GM23338 (cell line): Measurements from ENCODE around the gene PCSK1N. TPM values are rescaled to one million over a fixed set of nuclear protein-coding genes. Genes with fewer than 3 reads are reported as not detected.

Experiments used
- ATAC-seq: fragments of 200-7000 bp; cut with Tn5 transposase; 3 replicates; pipeline ENCODE4 v1.9.1; 2020
- DNase-seq: peaks from one replicate; pipeline ENCODE4 v3.0.0-alpha.2; 2015; ENCODE audit warnings: low spot score
- H2AFZ ChIP-seq: fragments of 200-600 bp; sonication (generic); 2 replicates; pipeline ENCODE4 v1.8.0; 2016; ENCODE audit warnings: antibody characterized with exemption, mild to moderate bottlenecking, moderate library complexity
- H3F3A ChIP-seq: fragments of 200-600 bp; sonication (generic); replicated peaks from 2 replicates; pipeline ENCODE4 v1.8.0; 2017; ENCODE audit warnings: antibody characterized with exemption, mixed run types, low read depth
- H3K27ac ChIP-seq: fragments of 200-600 bp; sonication (generic); 2 replicates; pipeline ENCODE4 v1.6.1; 2016; ENCODE audit warnings: low read depth
- H3K27me3 ChIP-seq: fragments of 200-600 bp; sonication (generic); 2 replicates; pipeline ENCODE4 v1.8.0; 2016; ENCODE audit warnings: mild to moderate bottlenecking, mixed run types, moderate library complexity; ENCODE audit not compliant: insufficient read depth
- H3K36me3 ChIP-seq: fragments of 200-600 bp; sonication (generic); 2 replicates; pipeline ENCODE4 v1.8.0; 2016; ENCODE audit warnings: mild to moderate bottlenecking; ENCODE audit not compliant: insufficient read depth
- H3K4me1 ChIP-seq: fragments of 200-600 bp; sonication (generic); 2 replicates; pipeline ENCODE4 v1.8.0; 2016; ENCODE audit warnings: mild to moderate bottlenecking, moderate library complexity; ENCODE audit not compliant: insufficient read depth
- H3K4me2 ChIP-seq: fragments of 200-600 bp; sonication (generic); 2 replicates; pipeline ENCODE4 v1.7.1; 2017; ENCODE audit warnings: mixed run types
- H3K4me3 ChIP-seq: fragments of 200-600 bp; sonication (generic); 2 replicates; pipeline ENCODE4 v1.6.1; 2016; ENCODE audit warnings: mixed run types
- H3K79me2 ChIP-seq: fragments of 200-600 bp; sonication (generic); replicated peaks from 2 replicates; pipeline ENCODE4 v1.8.0; 2017; ENCODE audit warnings: mild to moderate bottlenecking; ENCODE audit not compliant: insufficient read depth
- H3K9me2 ChIP-seq: fragments of 200-600 bp; sonication (generic); 2 replicates; pipeline ENCODE4 v1.8.0; 2017; ENCODE audit not compliant: insufficient read depth
- H4K20me1 ChIP-seq: fragments of 200-600 bp; sonication (generic); replicated peaks from 2 replicates; pipeline ENCODE4 v1.8.0; 2017; ENCODE audit warnings: mild to moderate bottlenecking; ENCODE audit not compliant: insufficient read depth
- H3K27ac Mint-ChIP-seq: 2 replicates; pipeline ENCODE4 v1.8.0; 2020; ENCODE audit warnings: inconsistent platforms, mild to moderate bottlenecking, moderate library complexity, mixed read lengths
- H3K27me3 Mint-ChIP-seq: 3 replicates; pipeline ENCODE4 v1.8.0; 2022; ENCODE audit warnings: low read depth, mild to moderate bottlenecking, moderate library complexity, mixed read lengths, inconsistent platforms; ENCODE audit not compliant: insufficient read depth, poor library complexity
- H3K36me3 Mint-ChIP-seq: 3 replicates; pipeline ENCODE4 v1.8.0; 2021; ENCODE audit warnings: low read depth, mild to moderate bottlenecking, inconsistent platforms, moderate library complexity, mixed read lengths
- H3K4me1 Mint-ChIP-seq: 3 replicates; pipeline ENCODE4 v1.8.0; 2020; ENCODE audit warnings: mild to moderate bottlenecking, inconsistent platforms, mixed read lengths
- H3K4me3 Mint-ChIP-seq: 3 replicates; pipeline ENCODE4 v1.8.0; 2021; ENCODE audit warnings: moderate library complexity, mild to moderate bottlenecking, inconsistent platforms, mixed read lengths
- H3K9me3 Mint-ChIP-seq: 3 replicates; pipeline ENCODE4 v1.8.0; 2020; ENCODE audit warnings: moderate library complexity, mild to moderate bottlenecking, inconsistent platforms, mixed read lengths
- CREB1 ChIP-seq: fragments of 250-450 bp; sonication (Bioruptor Pico); IDR thresholded peaks from 2 replicates; pipeline ENCODE4 v1.5.0; 2020; ENCODE audit warnings: low read depth, mild to moderate bottlenecking, moderate library complexity
- CTCF ChIP-seq, 2 experiments: fragments of 200-600 bp in 1 of 2; sonication (generic) in 1 of 2; conservative IDR thresholded peaks; 2 replicates each; pipeline versions ENCODE4 v1.5.1 to v1.6.1; 2016 to 2017; ENCODE audit warnings: antibody characterized with exemption in 2 of 2, low read depth in 2 of 2, mild to moderate bottlenecking in 2 of 2, moderate library complexity in 1 of 2
- ETS1 ChIP-seq: IDR thresholded peaks from 2 replicates; pipeline ENCODE4 v1.6.1; 2016; ENCODE audit warnings: antibody characterized with exemption
- EZH2 ChIP-seq: fragments of 200-600 bp; sonication (generic); IDR thresholded peaks from one replicate; pipeline ENCODE4 v1.8.0; 2017; ENCODE audit warnings: antibody characterized with exemption, mild to moderate bottlenecking, low read depth; ENCODE audit not compliant: unreplicated experiment
- EZH2phosphoT487 ChIP-seq: fragments of 200-600 bp; sonication (generic); IDR thresholded peaks from one replicate; pipeline ENCODE4 v1.8.1; 2018; ENCODE audit warnings: antibody characterized with exemption; ENCODE audit not compliant: unreplicated experiment
- JUNB ChIP-seq: IDR thresholded peaks from one replicate; pipeline ENCODE4 v1.6.1; 2016; ENCODE audit warnings: antibody characterized with exemption; ENCODE audit not compliant: unreplicated experiment
- NANOG ChIP-seq: IDR thresholded peaks from 2 replicates; pipeline ENCODE4 v1.6.1; 2016; ENCODE audit warnings: antibody characterized with exemption, borderline replicate concordance
- POLR2AphosphoS5 ChIP-seq: IDR thresholded peaks from 2 replicates; pipeline ENCODE4 v1.6.1; 2016; ENCODE audit warnings: antibody characterized with exemption, low read depth
- REST ChIP-seq: IDR thresholded peaks from one replicate; pipeline ENCODE4 v1.6.1; 2018; ENCODE audit warnings: antibody characterized with exemption; ENCODE audit not compliant: unreplicated experiment
- STAT1 ChIP-seq: IDR thresholded peaks from one replicate; pipeline ENCODE4 v1.6.1; 2016; ENCODE audit warnings: antibody characterized with exemption; ENCODE audit not compliant: unreplicated experiment
- ZNF114 ChIP-seq: fragments of 250-450 bp; sonication (Bioruptor Pico); IDR thresholded peaks from 2 replicates; pipeline ENCODE4 v1.5.0; 2020; ENCODE audit warnings: mild to moderate bottlenecking, moderate library complexity
- ZNF331 ChIP-seq: fragments of 250-450 bp; sonication (Bioruptor Pico); IDR thresholded peaks from 2 replicates; pipeline ENCODE4 v1.5.0; 2020; ENCODE audit warnings: low read depth, mild to moderate bottlenecking, moderate library complexity
- ZNF462 ChIP-seq: fragments of 250-450 bp; sonication (Bioruptor Pico); IDR thresholded peaks from 2 replicates; pipeline ENCODE4 v1.5.0; 2020; ENCODE audit warnings: mild to moderate bottlenecking, moderate library complexity
- polyA plus RNA-seq: library from polyadenylated mRNA; unstranded; fragments of >200 nt; fragmentation: Nextera tagmentation; extraction: Ambion mirVana; gene quantifications from 2 replicates; pipeline ENCODE4 v1.2.1, GENCODE V29; 2016
- total RNA-seq: library from RNA; depleted of rRNA; stranded (reverse); fragments of >200 nt; shearing (Covaris generic); gene quantifications from 2 replicates; pipeline ENCODE4 v1.2.3, GENCODE V29; 2014

The PCSK1N gene
- total and polyA plus RNA-seq, 2 experiments from 2014 or later = 12.8 to 15.6 TPM

- H3K27ac Mint-ChIP-seq = no peak overlapping the region
These were observed 45.8 kb downstream of the PCSK1N start for GRCh38 chrX:48789366-48790220.

More at GRCh38 chrX:48789366-48790220, 45.8 kb downstream of the PCSK1N start:
- Histone ChIP-seq H3K27ac (no peak overlapping the region), H3K36me3 (no peaks in the 10 kb centered on the region), H3K9me2 (no peaks in the 10 kb centered on the region), H4K20me1 (no peaks in the 10 kb centered on the region), H2AFZ (no peak overlapping the region), H3K4me2 (no peak overlapping the region), H3K4me1 (no peaks in the 10 kb centered on the region), H3F3A (no peaks in the 10 kb centered on the region), H3K79me2 (no peaks in the 10 kb centered on the region), H3K27me3 (no peaks in the 10 kb centered on the region), H3K4me3 (no peak overlapping the region)
- ATAC-seq = no peak
- no peak for DNase-seq
- H3K27me3 Mint-ChIP-seq = peaks cover 10% of the 10 kb centered on the region
- TF ChIP-seq CREB1 (CRISPR knock-in tag) = no peak
- no peak for TF ChIP-seq EZH2phosphoT487
- TF ChIP-seq ETS1 = no peak
- TF ChIP-seq CTCF (conservative IDR thresholded peaks at IDR 0.05; ENCODE audit: low read depth in 2 of 2) = no peak
- TF ChIP-seq ZNF462 (CRISPR knock-in tag) = no peak
- no peak for TF ChIP-seq ZNF114 (CRISPR knock-in tag)
- TF ChIP-seq JUNB = no peak
- no peak for TF ChIP-seq STAT1
- TF ChIP-seq NANOG = no peak
- no peak for TF ChIP-seq POLR2AphosphoS5
- TF ChIP-seq EZH2 = no peak
- no peak for TF ChIP-seq ZNF331 (CRISPR knock-in tag)
- no peak for TF ChIP-seq REST
- no peaks in the 10 kb centered on the region; the same call in 2 of the 3 replicates for H3K9me3 Mint-ChIP-seq
- H3K4me1 Mint-ChIP-seq = no peaks in the 10 kb centered on the region; the same call in 2 of the 3 replicates
- no peaks in the 10 kb centered on the region; the same call in 2 of the 3 replicates for H3K36me3 Mint-ChIP-seq
- no peak overlapping the region for H3K4me3 Mint-ChIP-seq
